B cell (primary cell): Measurements from ENCODE around the gene PSMD1. TPM values are rescaled to one million over a fixed set of nuclear protein-coding genes. Genes with fewer than 3 reads are reported as not detected.

ENCODE experiments used
- ATAC-seq: fragments of 200-7000 bp; cut with Tn5 transposase; one replicate; pipeline ENCODE4 v1.10.0; 2021; ENCODE audit warnings: low read depth, mild to moderate bottlenecking, moderate number of reproducible peaks, moderate library complexity
- CTCF ChIA-PET: fragments of 350-600 bp; sonication (Branson Sonifier 250); formaldehyde crosslinking; loops from one replicate; lab custom pipeline; 2021; ENCODE audit warnings: antibody characterized with exemption, inconsistent platforms; lab: Charles Lee
- POLR2A ChIA-PET: fragments of 350-600 bp; sonication (Branson Sonifier 250); formaldehyde crosslinking; loops from one replicate; lab custom pipeline; 2021; ENCODE audit warnings: antibody characterized with exemption; lab: Charles Lee
- DNase-seq: peaks from one replicate; pipeline ENCODE4 v3.0.0; 2013
- H2AFZ ChIP-seq: 2 replicates; pipeline ENCODE4 v1.6.1; 2012; ENCODE audit warnings: mild to moderate bottlenecking, low read depth, low read length; ENCODE audit not compliant: insufficient read depth, poor library complexity, severe bottlenecking
- H3K27ac ChIP-seq, 2 donors: 1 replicate in 1 of 2; 2 replicates in 1 of 2; pipeline ENCODE4 v1.5.1; 2012 to 2013; ENCODE audit warnings: low read length in 2 of 2, mild to moderate bottlenecking in 2 of 2, moderate library complexity in 1 of 2
- H3K27me3 ChIP-seq, 4 experiments: fragments of 200-600 bp in 1 of 4; sonication (generic) in 1 of 4; replicated peaks in 1 of 4; 1 replicate in 2 of 4; 2 replicates in 2 of 4; pipeline versions ENCODE4 v1.6.1 to v1.7.0; 2013 to 2016; ENCODE audit warnings: low read length in 3 of 4, mild to moderate bottlenecking in 2 of 4, mixed read lengths in 1 of 4, moderate library complexity in 1 of 4; ENCODE audit not compliant: insufficient read depth in 4 of 4, control insufficient read depth in 3 of 4; ENCODE audit errors: control extremely low read depth in 1 of 4
- H3K36me3 ChIP-seq, 2 experiments: replicated peaks in 1 of 2; 1 replicate in 1 of 2; 2 replicates in 1 of 2; pipeline versions ENCODE4 v1.6.1 to v1.7.1; 2013; ENCODE audit warnings: low read length in 1 of 2; ENCODE audit not compliant: insufficient read depth in 2 of 2, control insufficient read depth in 1 of 2; ENCODE audit errors: control extremely low read depth in 1 of 2, extremely low read depth in 1 of 2
- H3K4me1 ChIP-seq, 2 donors: fragments of 200-600 bp in 1 of 2; sonication (generic) in 1 of 2; 1 replicate in 1 of 2; 2 replicates in 1 of 2; pipeline versions ENCODE4 v1.5.1 to v1.6.1; 2013 to 2017; ENCODE audit warnings: low read length in 2 of 2; ENCODE audit not compliant: control insufficient read depth in 2 of 2, insufficient read depth in 2 of 2
- H3K4me2 ChIP-seq: replicated peaks from 2 replicates; pipeline ENCODE3; 2012; ENCODE audit warnings: mild to moderate bottlenecking, low read depth, low read length; ENCODE audit not compliant: poor library complexity, severe bottlenecking
- H3K4me3 ChIP-seq, 5 experiments: fragments of 200-600 bp in 1 of 5; sonication (generic) in 1 of 5; 1 replicate in 3 of 5; 2 replicates in 2 of 5; pipeline versions ENCODE4 v1.5.1 to v1.7.0; 2011 to 2016; ENCODE audit warnings: low read length in 4 of 5, mild to moderate bottlenecking in 4 of 5, low read depth in 2 of 5, control low read depth in 1 of 5, moderate library complexity in 1 of 5; ENCODE audit not compliant: insufficient read depth in 1 of 5; ENCODE audit errors: control extremely low read depth in 1 of 5, extremely low read depth in 1 of 5
- H3K79me2 ChIP-seq: fragments of 200-600 bp; sonication (generic); one replicate; pipeline ENCODE4 v1.6.0; 2016; ENCODE audit warnings: low read length; ENCODE audit not compliant: control insufficient read depth, insufficient read depth
- H3K9ac ChIP-seq: fragments of 200-600 bp; sonication (generic); 2 replicates; pipeline ENCODE4 v1.6.1; 2017; ENCODE audit warnings: mild to moderate bottlenecking, low read length, moderate library complexity
- H3K9me3 ChIP-seq, 3 donors: one replicate each; pipeline versions ENCODE4 v1.6.1 to v1.7.1; 2013; ENCODE audit warnings: low read length in 2 of 3; ENCODE audit not compliant: control insufficient read depth in 2 of 3, insufficient read depth in 1 of 3; ENCODE audit errors: control extremely low read depth in 1 of 3
- H4K20me1 ChIP-seq: 2 replicates; pipeline ENCODE4 v1.6.0; 2012; ENCODE audit warnings: mild to moderate bottlenecking, low read length; ENCODE audit not compliant: insufficient read depth, control insufficient read depth, poor library complexity, severe bottlenecking
- H3K27ac Mint-ChIP-seq: one replicate; pipeline ENCODE4 v1.8.0; 2021; ENCODE audit warnings: mixed read lengths
- H3K27me3 Mint-ChIP-seq: one replicate; pipeline ENCODE4 v1.8.0; 2021; ENCODE audit warnings: mixed read lengths
- H3K4me1 Mint-ChIP-seq: one replicate; pipeline ENCODE4 v1.8.0; 2021; ENCODE audit warnings: mixed read lengths
- H3K4me3 Mint-ChIP-seq: one replicate; pipeline ENCODE4 v1.8.0; 2021; ENCODE audit warnings: mixed read lengths
- H3K9me3 Mint-ChIP-seq: one replicate; pipeline ENCODE4 v1.8.0; 2022; ENCODE audit warnings: mixed read lengths; ENCODE audit not compliant: insufficient read depth
- CTCF ChIP-seq: fragments of 200-600 bp; IDR thresholded peaks from one replicate; pipeline ENCODE4 v1.8.0; 2022; ENCODE audit warnings: antibody characterized with exemption, mild to moderate bottlenecking
- EZH2 ChIP-seq: IDR thresholded peaks from 2 replicates; pipeline ENCODE4 v1.6.1; 2012; ENCODE audit warnings: borderline replicate concordance, low read depth, mild to moderate bottlenecking, moderate library complexity, low read length; ENCODE audit not compliant: insufficient read depth, poor library complexity, severe bottlenecking
- WGBS: methylation state at CpG from one replicate; pipeline ENCODE4 v1.1.5; 2013; ENCODE audit warnings: missing lambda C conversion rate; ENCODE audit not compliant: insufficient coverage; 5-methylcytosine and 5-hydroxymethylcytosine counted together
- intact Hi-C: fragments of 100-400 bp; cut with micrococcal nuclease; formaldehyde crosslinking; loops from one replicate; pipeline ENCODE4 v1.10.0; 2022
- polyA plus RNA-seq: library from polyadenylated mRNA; depleted of rRNA; stranded (reverse); fragments of >200 nt; gene quantifications from 2 replicates; pipeline ENCODE4 v1.2.3, GENCODE V29; 2012
- total RNA-seq, 2 donors: library from RNA; stranded (reverse); fragments of 120-200 nt in 1 of 2; gene quantifications; 1 replicate in 1 of 2; 2 replicates in 1 of 2; pipeline versions ENCODE4 v1.2.3 to v1.2.4, GENCODE V29; 2013 to 2022

Gene PSMD1
- total and polyA plus RNA-seq, 2 donors (not counting 1 experiment from before 2014, with no cell fraction given) = 21.5 to 48.2 TPM

- Histone ChIP-seq H2AFZ (no peak overlapping the region), H3K27ac (no peak overlapping the region), H3K9ac (no peak overlapping the region), H3K79me2 (no peaks in the 10 kb centered on the region), H4K20me1 (no peaks in the 10 kb centered on the region), H3K9me3 (no peaks in the 10 kb centered on the region), H3K27me3 (no peaks in the 10 kb centered on the region), H3K4me3 (no peak overlapping the region), H3K4me1 (no peaks in the 10 kb centered on the region), H3K36me3 (peaks cover 4 to 29% of the 10 kb centered on the region in 2 experiments), H3K4me2 (no peak overlapping the region)
- Mint-ChIP-seq H3K27ac (no peak overlapping the region), H3K27me3 (no peaks in the 10 kb centered on the region), H3K4me3 (no peak overlapping the region), H3K9me3 (no peaks in the 10 kb centered on the region), H3K4me1 (no peaks in the 10 kb centered on the region)
- CTCF ChIA-PET = interaction anchor here (2.8 kb wide), 1 partner anchor 17 kb away, joined by 6 read pairs; no protein-coding TSS in a partner anchor
- DNase-seq = no peak
- TF ChIP-seq CTCF (no peak), EZH2 (no peak)
- WGBS = no CpG with 5 or more reads among the region's 6 CpGs
- POLR2A ChIA-PET = no interaction called here
- intact Hi-C loops = no loop called here
- no peak for ATAC-seq
Measured at GRCh38 chr2:231144896-231145295, 88.2 kb downstream of the PSMD1 start.

GRCh38 chr2:231146665-231147064 is 90.0 kb downstream of the PSMD1 start:
- H3K27ac ChIP-seq = no peak overlapping the region
- no peak overlapping the region for H2AFZ ChIP-seq
- ATAC-seq (no peak), DNase-seq (no peak)
- Mint-ChIP-seq H3K4me1 (no peaks in the 10 kb centered on the region), H3K9me3 (no peaks in the 10 kb centered on the region), H3K27ac (no peak overlapping the region), H3K4me3 (no peak overlapping the region), H3K27me3 (no peaks in the 10 kb centered on the region)
- intact Hi-C loops = no loop called here
- TF ChIP-seq CTCF (no peak), EZH2 (no peak)
- H3K27me3 ChIP-seq = no peaks in the 10 kb centered on the region
- peaks cover 4 to 32% of the 10 kb centered on the region in 2 experiments for H3K36me3 ChIP-seq
- H3K4me3 ChIP-seq = no peak overlapping the region
- no peak overlapping the region for H3K4me2 ChIP-seq
- no peaks in the 10 kb centered on the region for H4K20me1 ChIP-seq
- ChIA-PET POLR2A (no interaction called here), CTCF (no interaction called here)
- 100% methylated on average over 1 of the region's 2 CpGs for WGBS
- H3K4me1 ChIP-seq = no peaks in the 10 kb centered on the region
- no peaks in the 10 kb centered on the region for H3K9me3 ChIP-seq
- H3K79me2 ChIP-seq = no peaks in the 10 kb centered on the region
- no peak overlapping the region for H3K9ac ChIP-seq
